ENCODE results near the gene TMEM74B.
"Not testable (repeated sequence)": the region's sequence is repeated elsewhere in the genome, so short reads cannot be mapped to it uniquely, and the experiment has no call there.

Gene TMEM74B

GRCh38 chr20:1154691-1155090, 30.1 kb downstream of the TMEM74B start:
- TF ChIP-seq TAF1 (IDR thresholded peaks at IDR 0.05; ENCODE audit: borderline replicate concordance, low read depth, low read length) (no peak), POLR2AphosphoS5 (IDR thresholded peaks at IDR 0.05; ENCODE audit: low read depth, low read length) (no peak), POLR2A (IDR thresholded peaks at IDR 0.05; ENCODE audit: low read depth, low read length) (no peak)
- no peak for DNase-seq (ENCODE audit: insufficient read length)
- FAIRE-seq, result no peak

- FAIRE-seq (no peak), DNase-seq (ENCODE audit: insufficient read length) (no peak)
- TF ChIP-seq POLR2A (IDR thresholded peaks at IDR 0.05; ENCODE audit: low read depth, low read length), result no peak
- no peak for TF ChIP-seq TAF1 (IDR thresholded peaks at IDR 0.05; ENCODE audit: borderline replicate concordance, low read depth, low read length)
These were observed 30.6 kb downstream of the TMEM74B start for GRCh38 chr20:1154226-1154625.

- TF ChIP-seq POLR2A (IDR thresholded peaks at IDR 0.05; ENCODE audit: low read depth, low read length) (no peak), POLR2AphosphoS5 (IDR thresholded peaks at IDR 0.05; ENCODE audit: low read depth, low read length) (no peak), TAF1 (IDR thresholded peaks at IDR 0.05; ENCODE audit: borderline replicate concordance, low read depth, low read length) (no peak)
- no peak for DNase-seq (ENCODE audit: insufficient read length)
- FAIRE-seq, result no peak
These were observed 33.8 kb downstream of the TMEM74B start for GRCh38 chr20:1150968-1151367.

- no peak for FAIRE-seq
- TF ChIP-seq POLR2A (IDR thresholded peaks at IDR 0.05; ENCODE audit: low read depth, low read length), result no peak
- no peak for TF ChIP-seq TAF1 (IDR thresholded peaks at IDR 0.05; ENCODE audit: borderline replicate concordance, low read depth, low read length)
These were observed 34.6 kb downstream of the TMEM74B start for GRCh38 chr20:1150218-1150617.

GRCh38 chr20:1149812-1150211, 35.0 kb downstream of the TMEM74B start:
- DNase-seq (ENCODE audit: insufficient read length), result not testable (repeated sequence)
- peak; percentile 88 for FAIRE-seq

More at GRCh38 chr20:1150218-1150617, 34.6 kb downstream of the TMEM74B start:
- DNase-seq (ENCODE audit: insufficient read length), result no peak

GRCh38 chr20:1146957-1147356, 37.8 kb downstream of the TMEM74B start:
- DNase-seq (ENCODE audit: insufficient read length), result no peak
- no peak for FAIRE-seq
- TF ChIP-seq POLR2A (IDR thresholded peaks at IDR 0.05; ENCODE audit: low read depth, low read length) (no peak), POLR2AphosphoS5 (IDR thresholded peaks at IDR 0.05; ENCODE audit: low read depth, low read length) (no peak), TAF1 (IDR thresholded peaks at IDR 0.05; ENCODE audit: borderline replicate concordance, low read depth, low read length) (no peak)

- FAIRE-seq (no peak), DNase-seq (ENCODE audit: insufficient read length) (no peak)
- no peak for TF ChIP-seq POLR2AphosphoS5 (IDR thresholded peaks at IDR 0.05; ENCODE audit: low read depth, low read length)
- no peak for TF ChIP-seq POLR2A (IDR thresholded peaks at IDR 0.05; ENCODE audit: low read depth, low read length)
- no peak for TF ChIP-seq TAF1 (IDR thresholded peaks at IDR 0.05; ENCODE audit: borderline replicate concordance, low read depth, low read length)
These were observed 40.2 kb downstream of the TMEM74B start for GRCh38 chr20:1144401-1145172.

- DNase-seq (ENCODE audit: insufficient read length) (no peak), FAIRE-seq (no peak)
- TF ChIP-seq POLR2A (IDR thresholded peaks at IDR 0.05; ENCODE audit: low read depth, low read length) (no peak), TAF1 (IDR thresholded peaks at IDR 0.05; ENCODE audit: borderline replicate concordance, low read depth, low read length) (no peak), POLR2AphosphoS5 (IDR thresholded peaks at IDR 0.05; ENCODE audit: low read depth, low read length) (no peak)
These were observed 47.5 kb downstream of the TMEM74B start for GRCh38 chr20:1137236-1137635.

- FAIRE-seq (no peak), DNase-seq (ENCODE audit: insufficient read length) (no peak)
- TF ChIP-seq POLR2A (IDR thresholded peaks at IDR 0.05; ENCODE audit: low read depth, low read length), result no peak
- no peak for TF ChIP-seq POLR2AphosphoS5 (IDR thresholded peaks at IDR 0.05; ENCODE audit: low read depth, low read length)
- no peak for TF ChIP-seq TAF1 (IDR thresholded peaks at IDR 0.05; ENCODE audit: borderline replicate concordance, low read depth, low read length)
These were observed 49.9 kb downstream of the TMEM74B start for GRCh38 chr20:1134836-1135235.

- no peak for FAIRE-seq
- no peak for TF ChIP-seq POLR2A (IDR thresholded peaks at IDR 0.05; ENCODE audit: low read depth, low read length)
- TF ChIP-seq TAF1 (IDR thresholded peaks at IDR 0.05; ENCODE audit: borderline replicate concordance, low read depth, low read length), result no peak
- TF ChIP-seq POLR2AphosphoS5 (IDR thresholded peaks at IDR 0.05; ENCODE audit: low read depth, low read length), result no peak
- no peak for DNase-seq (ENCODE audit: insufficient read length)
These were observed 50.4 kb downstream of the TMEM74B start for GRCh38 chr20:1134355-1134754.

- DNase-seq (ENCODE audit: insufficient read length), result no peak
- no peak for TF ChIP-seq TAF1 (IDR thresholded peaks at IDR 0.05; ENCODE audit: borderline replicate concordance, low read depth, low read length)
- TF ChIP-seq POLR2A (IDR thresholded peaks at IDR 0.05; ENCODE audit: low read depth, low read length), result no peak
- no peak for TF ChIP-seq POLR2AphosphoS5 (IDR thresholded peaks at IDR 0.05; ENCODE audit: low read depth, low read length)
- no peak for FAIRE-seq
These were observed 53.4 kb downstream of the TMEM74B start for GRCh38 chr20:1131354-1131753.

GRCh38 chr20:1130847-1131246, 53.9 kb downstream of the TMEM74B start:
- no peak for FAIRE-seq
- DNase-seq (ENCODE audit: insufficient read length), result no peak
- TF ChIP-seq POLR2AphosphoS5 (IDR thresholded peaks at IDR 0.05; ENCODE audit: low read depth, low read length) (no peak), POLR2A (IDR thresholded peaks at IDR 0.05; ENCODE audit: low read depth, low read length) (no peak), TAF1 (IDR thresholded peaks at IDR 0.05; ENCODE audit: borderline replicate concordance, low read depth, low read length) (no peak)

Data from GM12892 (cell line).